Suprapubic skin (tissue), 4 donors: ENCODE data around the gene TADA1.

Source experiments
- EP300 ChIP-seq: sonication (generic); formaldehyde crosslinking; IDR thresholded peaks from one replicate; pipeline ENCODE4 v1.6.1; 2017; ENCODE audit warnings: antibody characterized with exemption
- POLR2A ChIP-seq, 2 donors: fragments of 450-650 bp; IDR thresholded peaks; one replicate each; pipeline ENCODE4 v1.6.1; 2017; ENCODE audit warnings: antibody characterized with exemption in 2 of 2, mild to moderate bottlenecking in 2 of 2, moderate library complexity in 2 of 2
- POLR2AphosphoS5 ChIP-seq, 3 donors: sonication (generic); formaldehyde crosslinking; IDR thresholded peaks; one replicate each; pipeline ENCODE4 v1.6.1; 2017; ENCODE audit warnings: antibody characterized with exemption in 3 of 3
- TF ChIP-seq, protein P1 (sequence below), 2 donors: fragments of 200-600 bp in 1 of 2; fragments of 450-650 bp in 1 of 2; sonication (generic) in 1 of 2; IDR thresholded peaks; one replicate each; pipeline ENCODE4 v1.5.1; 2016 to 2019; ENCODE audit warnings: antibody characterized with exemption in 2 of 2, mild to moderate bottlenecking in 1 of 2, moderate library complexity in 1 of 2

- TF ChIP-seq, protein P1, sequence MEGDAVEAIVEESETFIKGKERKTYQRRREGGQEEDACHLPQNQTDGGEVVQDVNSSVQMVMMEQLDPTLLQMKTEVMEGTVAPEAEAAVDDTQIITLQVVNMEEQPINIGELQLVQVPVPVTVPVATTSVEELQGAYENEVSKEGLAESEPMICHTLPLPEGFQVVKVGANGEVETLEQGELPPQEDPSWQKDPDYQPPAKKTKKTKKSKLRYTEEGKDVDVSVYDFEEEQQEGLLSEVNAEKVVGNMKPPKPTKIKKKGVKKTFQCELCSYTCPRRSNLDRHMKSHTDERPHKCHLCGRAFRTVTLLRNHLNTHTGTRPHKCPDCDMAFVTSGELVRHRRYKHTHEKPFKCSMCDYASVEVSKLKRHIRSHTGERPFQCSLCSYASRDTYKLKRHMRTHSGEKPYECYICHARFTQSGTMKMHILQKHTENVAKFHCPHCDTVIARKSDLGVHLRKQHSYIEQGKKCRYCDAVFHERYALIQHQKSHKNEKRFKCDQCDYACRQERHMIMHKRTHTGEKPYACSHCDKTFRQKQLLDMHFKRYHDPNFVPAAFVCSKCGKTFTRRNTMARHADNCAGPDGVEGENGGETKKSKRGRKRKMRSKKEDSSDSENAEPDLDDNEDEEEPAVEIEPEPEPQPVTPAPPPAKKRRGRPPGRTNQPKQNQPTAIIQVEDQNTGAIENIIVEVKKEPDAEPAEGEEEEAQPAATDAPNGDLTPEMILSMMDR (IDR thresholded peaks at IDR 0.05) = no peak
- no peak for TF ChIP-seq EP300
- TF ChIP-seq POLR2A (IDR thresholded peaks at IDR 0.05) = no peak
- no peak for TF ChIP-seq POLR2AphosphoS5 (IDR thresholded peaks at IDR 0.05)
Observed at GRCh38 chr1:166903232-166903631, 27.2 kb upstream of the TADA1 start.
